ENCODE measurements around the gene RPL36.

RPL36 gene

GRCh38 chr19:5690125-5690954 is at the start of gene RPL36:
Gene RPL36 (plus strand): TSS chr19:5690295. CDS start chr19:5690508, 213 bp downstream.
- no peaks in the 10 kb centered on the region for H3K9me3 ChIP-seq (ENCODE audit: control insufficient read depth, insufficient read depth, low read length)
- peak within 1 kb of the TSS; percentile 92 for H3K9ac ChIP-seq (ENCODE audit: low read depth, low read length)
- H3K4me1 ChIP-seq (ENCODE audit: insufficient read depth, low read length) = no peaks in the 10 kb centered on the region
- H3K36me3 ChIP-seq (ENCODE audit: insufficient read depth, low read length) = peaks cover 15% of the 10 kb centered on the region; the same call in 1 of the 2 replicates

GRCh38 chr19:5641171-5641570 is 48.9 kb upstream of the RPL36 start:
- Histone ChIP-seq H3K9ac (ENCODE audit: low read depth, low read length) (no peak overlapping the region), H3K36me3 (ENCODE audit: insufficient read depth, low read length) (peaks cover 19% of the 10 kb centered on the region), H3K4me1 (ENCODE audit: insufficient read depth, low read length) (no peaks in the 10 kb centered on the region), H3K9me3 (ENCODE audit: control insufficient read depth, insufficient read depth, low read length) (no peaks in the 10 kb centered on the region)

DNA sequence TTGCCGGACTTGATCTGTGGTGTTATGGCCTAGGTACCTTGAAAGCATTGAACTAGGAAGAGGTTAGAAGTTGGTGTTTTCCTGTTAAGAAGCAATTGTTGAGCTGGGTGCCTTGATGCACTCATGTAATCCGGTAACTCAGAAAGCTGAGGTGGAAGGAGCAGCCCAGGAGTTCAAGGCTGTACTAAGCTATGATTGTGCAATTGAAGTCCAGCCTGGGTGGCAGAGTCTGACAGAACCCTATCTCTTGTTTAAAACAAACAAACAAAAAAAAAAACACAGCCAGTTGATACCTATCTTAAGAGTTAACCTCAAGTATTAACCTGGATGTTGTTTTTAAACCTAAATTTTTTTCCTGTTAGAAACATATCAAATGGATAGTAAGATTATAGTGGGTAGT is 47.9 kb upstream of the RPL36 start:
- no peak overlapping the region for H3K9ac ChIP-seq (ENCODE audit: low read depth, low read length)
- no peaks in the 10 kb centered on the region for H3K4me1 ChIP-seq (ENCODE audit: insufficient read depth, low read length)
- peaks cover 26% of the 10 kb centered on the region for H3K36me3 ChIP-seq (ENCODE audit: insufficient read depth, low read length)
- H3K9me3 ChIP-seq (ENCODE audit: control insufficient read depth, insufficient read depth, low read length) = no peaks in the 10 kb centered on the region

GRCh38 chr19:5643060-5643459 is 47.0 kb upstream of the RPL36 start:
- H3K36me3 ChIP-seq (ENCODE audit: insufficient read depth, low read length) = peaks cover 31% of the 10 kb centered on the region
- H3K9ac ChIP-seq (ENCODE audit: low read depth, low read length) = no peak overlapping the region

DNA sequence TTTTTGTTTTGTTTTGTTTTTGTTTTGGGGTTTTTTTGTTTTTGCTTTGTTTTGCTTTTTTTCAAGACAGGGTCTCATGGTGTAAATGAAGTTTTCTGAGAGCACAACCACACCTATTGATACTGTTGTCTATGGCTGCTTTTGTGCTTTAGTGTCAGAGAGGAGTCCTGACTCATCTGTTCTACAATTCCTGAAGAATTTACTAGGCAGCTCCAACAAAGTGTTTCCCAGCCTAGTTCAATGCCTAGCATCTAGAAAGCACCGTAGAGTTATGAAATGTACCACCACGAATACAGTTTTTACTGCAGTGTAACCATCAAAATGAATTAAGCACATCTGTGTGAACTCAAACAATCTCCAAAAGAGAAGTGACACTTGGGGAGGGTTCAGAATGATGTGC is 46.1 kb upstream of the RPL36 start:
- Histone ChIP-seq H3K9ac (ENCODE audit: low read depth, low read length) (no peak overlapping the region), H3K9me3 (ENCODE audit: control insufficient read depth, insufficient read depth, low read length) (no peaks in the 10 kb centered on the region), H3K36me3 (ENCODE audit: insufficient read depth, low read length) (peaks cover 36% of the 10 kb centered on the region), H3K4me1 (ENCODE audit: insufficient read depth, low read length) (no peaks in the 10 kb centered on the region)

More at GRCh38 chr19:5643060-5643459, 47.0 kb upstream of the RPL36 start:
- no peaks in the 10 kb centered on the region for H3K4me1 ChIP-seq (ENCODE audit: insufficient read depth, low read length)
- no peaks in the 10 kb centered on the region for H3K9me3 ChIP-seq (ENCODE audit: control insufficient read depth, insufficient read depth, low read length)

- no peak overlapping the region for H3K9ac ChIP-seq (ENCODE audit: low read depth, low read length)
- H3K9me3 ChIP-seq (ENCODE audit: control insufficient read depth, insufficient read depth, low read length) = no peaks in the 10 kb centered on the region
- H3K36me3 ChIP-seq (ENCODE audit: insufficient read depth, low read length) = peaks cover 43% of the 10 kb centered on the region
- H3K4me1 ChIP-seq (ENCODE audit: insufficient read depth, low read length) = no peaks in the 10 kb centered on the region
Measured at GRCh38 chr19:5645409-5645808, 44.7 kb upstream of the RPL36 start.

DNA sequence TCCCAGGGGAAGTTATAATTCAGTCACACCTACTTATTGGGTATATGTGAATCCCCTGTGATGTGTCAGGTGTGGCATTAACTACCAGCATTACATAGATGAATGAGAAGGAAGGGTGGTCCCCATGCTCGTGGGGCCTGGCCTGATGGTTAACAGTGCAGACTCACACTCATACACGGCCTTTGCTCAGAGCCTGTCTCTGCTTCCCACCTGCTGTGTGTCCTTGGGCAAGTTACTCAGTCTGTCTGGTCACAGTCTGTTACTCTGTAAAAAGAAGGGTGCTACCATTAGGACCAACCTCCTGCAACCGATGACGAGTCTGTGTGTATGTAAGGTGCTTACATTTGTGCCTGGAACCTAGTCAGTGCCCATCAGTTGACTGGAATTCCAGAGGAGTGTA is 43.4 kb upstream of the RPL36 start:
- Histone ChIP-seq H3K9ac (ENCODE audit: low read depth, low read length) (no peak overlapping the region), H3K36me3 (ENCODE audit: insufficient read depth, low read length) (peaks cover 46% of the 10 kb centered on the region), H3K4me1 (ENCODE audit: insufficient read depth, low read length) (no peaks in the 10 kb centered on the region), H3K9me3 (ENCODE audit: control insufficient read depth, insufficient read depth, low read length) (no peaks in the 10 kb centered on the region)

DNA sequence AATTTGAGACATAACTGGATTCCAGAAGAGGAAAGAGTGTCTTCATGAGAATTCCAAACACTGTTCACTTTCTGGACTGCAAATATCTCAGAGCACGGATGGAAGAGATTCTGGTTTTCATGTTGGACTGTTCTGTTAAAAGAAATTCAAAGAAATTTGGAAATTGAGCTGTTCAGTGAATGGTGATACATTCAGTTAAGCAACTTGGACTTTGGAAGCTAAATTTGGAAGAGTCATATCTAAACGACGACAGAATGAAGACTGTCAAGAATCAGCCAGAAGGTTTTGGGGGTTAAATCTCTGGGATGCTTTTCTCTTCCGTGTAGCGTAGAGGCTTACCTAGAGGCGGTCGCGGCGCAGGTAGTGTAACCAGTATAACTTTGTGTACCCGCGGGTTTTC is 41.6 kb upstream of the RPL36 start:
- H3K36me3 ChIP-seq (ENCODE audit: insufficient read depth, low read length) = peaks cover 57% of the 10 kb centered on the region

DNA sequence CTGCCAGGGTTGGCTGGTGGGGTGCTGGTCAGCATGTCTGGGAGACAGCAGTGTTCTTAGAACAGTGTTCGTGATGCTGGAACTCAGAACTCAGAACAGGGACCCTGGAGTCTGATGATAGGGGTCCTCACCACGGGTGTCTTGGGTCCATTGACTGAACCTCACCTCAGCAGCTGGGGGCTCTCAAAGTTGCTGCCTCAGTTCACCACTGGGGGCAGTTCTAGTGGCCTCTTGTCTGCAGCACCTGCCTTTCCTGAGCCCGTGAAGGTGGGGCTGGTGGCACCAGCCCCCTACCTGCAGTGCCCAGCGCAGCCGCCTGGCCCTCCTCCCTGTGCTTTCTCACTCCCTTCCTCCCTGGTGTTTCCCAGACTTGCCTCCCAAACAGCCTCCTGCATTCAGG is 38.7 kb upstream of the RPL36 start:
- Histone ChIP-seq H3K9me3 (ENCODE audit: control insufficient read depth, insufficient read depth, low read length) (no peaks in the 10 kb centered on the region), H3K36me3 (ENCODE audit: insufficient read depth, low read length) (peaks cover 58% of the 10 kb centered on the region), H3K9ac (ENCODE audit: low read depth, low read length) (no peak overlapping the region), H3K4me1 (ENCODE audit: insufficient read depth, low read length) (no peaks in the 10 kb centered on the region)

More for the DNA sequence above, 41.6 kb upstream of the RPL36 start:
- Histone ChIP-seq H3K9ac (ENCODE audit: low read depth, low read length) (no peak overlapping the region), H3K4me1 (ENCODE audit: insufficient read depth, low read length) (no peaks in the 10 kb centered on the region), H3K9me3 (ENCODE audit: control insufficient read depth, insufficient read depth, low read length) (no peaks in the 10 kb centered on the region)

GRCh38 chr19:5652261-5652660 is 37.8 kb upstream of the RPL36 start:
- peaks cover 54% of the 10 kb centered on the region for H3K36me3 ChIP-seq (ENCODE audit: insufficient read depth, low read length)

DNA sequence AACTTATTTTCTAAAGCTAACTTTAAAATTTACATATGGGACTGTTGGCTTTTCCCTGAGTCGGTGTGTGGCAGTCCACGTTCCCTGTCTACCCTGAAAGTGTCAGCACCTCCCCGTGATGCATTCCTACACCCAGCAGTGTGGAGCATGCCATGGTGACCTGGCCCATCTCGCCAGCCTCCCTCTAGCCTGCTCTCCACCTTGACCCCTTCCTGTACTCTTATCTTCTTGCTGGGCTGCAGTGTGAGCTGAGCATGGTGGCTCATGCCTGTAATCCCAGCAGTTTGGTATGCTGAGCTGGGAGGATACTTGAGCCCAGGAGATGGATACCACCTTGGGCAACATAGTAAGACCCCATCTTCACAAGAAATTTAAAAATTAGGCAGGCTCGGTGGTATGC is 35.2 kb upstream of the RPL36 start:
- H3K9me3 ChIP-seq (ENCODE audit: control insufficient read depth, insufficient read depth, low read length) = no peaks in the 10 kb centered on the region
- H3K36me3 ChIP-seq (ENCODE audit: insufficient read depth, low read length) = peaks cover 47% of the 10 kb centered on the region
- no peaks in the 10 kb centered on the region for H3K4me1 ChIP-seq (ENCODE audit: insufficient read depth, low read length)
- H3K9ac ChIP-seq (ENCODE audit: low read depth, low read length) = no peak overlapping the region

More at GRCh38 chr19:5652261-5652660, 37.8 kb upstream of the RPL36 start:
- H3K9ac ChIP-seq (ENCODE audit: low read depth, low read length) = no peak overlapping the region
- H3K9me3 ChIP-seq (ENCODE audit: control insufficient read depth, insufficient read depth, low read length) = no peaks in the 10 kb centered on the region
- no peaks in the 10 kb centered on the region for H3K4me1 ChIP-seq (ENCODE audit: insufficient read depth, low read length)

- Histone ChIP-seq H3K36me3 (ENCODE audit: insufficient read depth, low read length) (peaks cover 48% of the 10 kb centered on the region), H3K9me3 (ENCODE audit: control insufficient read depth, insufficient read depth, low read length) (no peaks in the 10 kb centered on the region), H3K9ac (ENCODE audit: low read depth, low read length) (no peak overlapping the region), H3K4me1 (ENCODE audit: insufficient read depth, low read length) (no peaks in the 10 kb centered on the region)
Measured at GRCh38 chr19:5655412-5655811, 34.7 kb upstream of the RPL36 start.

DNA sequence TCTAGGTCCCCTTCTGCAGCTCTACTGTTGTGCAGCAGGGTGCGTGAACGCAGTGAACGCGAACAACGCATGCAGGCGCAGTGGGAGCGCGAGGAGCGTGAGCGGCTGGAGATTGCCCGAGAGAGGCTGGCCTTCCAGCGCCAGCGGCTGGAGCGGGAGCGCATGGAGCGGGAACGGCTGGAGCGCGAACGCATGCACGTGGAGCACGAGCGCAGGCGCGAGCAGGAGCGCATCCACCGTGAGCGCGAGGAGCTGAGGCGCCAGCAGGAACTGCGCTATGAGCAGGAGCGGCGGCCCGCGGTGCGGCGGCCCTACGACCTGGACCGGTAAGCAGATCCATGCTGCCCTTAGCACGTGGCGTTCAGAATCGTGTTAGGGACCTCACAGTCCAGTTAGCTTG is 28.6 kb upstream of the RPL36 start:
- no peak overlapping the region for H3K9ac ChIP-seq (ENCODE audit: low read depth, low read length)
- no peaks in the 10 kb centered on the region for H3K9me3 ChIP-seq (ENCODE audit: control insufficient read depth, insufficient read depth, low read length)
- H3K36me3 ChIP-seq (ENCODE audit: insufficient read depth, low read length) = peaks cover 31% of the 10 kb centered on the region
- no peaks in the 10 kb centered on the region; the same call in 1 of the 2 replicates for H3K4me1 ChIP-seq (ENCODE audit: insufficient read depth, low read length)

DNA sequence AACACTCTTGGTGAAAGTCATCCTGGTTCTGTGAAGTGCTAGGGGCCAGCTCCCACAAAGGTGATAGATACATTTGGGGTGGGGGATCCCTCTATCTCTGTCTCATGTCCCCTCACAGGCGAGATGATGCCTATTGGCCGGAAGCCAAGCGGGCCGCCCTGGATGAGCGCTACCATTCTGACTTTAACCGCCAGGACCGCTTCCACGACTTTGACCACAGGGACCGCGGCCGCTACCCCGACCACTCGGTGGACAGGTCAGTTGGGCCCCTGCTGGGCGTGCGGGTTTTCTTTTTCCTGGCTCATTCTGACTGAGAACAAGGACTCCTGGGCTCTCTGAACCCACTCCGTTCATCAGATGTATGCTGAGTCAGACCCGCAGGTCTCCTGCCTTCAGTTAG is 26.2 kb upstream of the RPL36 start:
- Histone ChIP-seq H3K9ac (ENCODE audit: low read depth, low read length) (no peak overlapping the region), H3K4me1 (ENCODE audit: insufficient read depth, low read length) (peaks cover 6% of the 10 kb centered on the region; the same call in 1 of the 2 replicates), H3K9me3 (ENCODE audit: control insufficient read depth, insufficient read depth, low read length) (no peaks in the 10 kb centered on the region), H3K36me3 (ENCODE audit: insufficient read depth, low read length) (peaks cover 26% of the 10 kb centered on the region)

DNA sequence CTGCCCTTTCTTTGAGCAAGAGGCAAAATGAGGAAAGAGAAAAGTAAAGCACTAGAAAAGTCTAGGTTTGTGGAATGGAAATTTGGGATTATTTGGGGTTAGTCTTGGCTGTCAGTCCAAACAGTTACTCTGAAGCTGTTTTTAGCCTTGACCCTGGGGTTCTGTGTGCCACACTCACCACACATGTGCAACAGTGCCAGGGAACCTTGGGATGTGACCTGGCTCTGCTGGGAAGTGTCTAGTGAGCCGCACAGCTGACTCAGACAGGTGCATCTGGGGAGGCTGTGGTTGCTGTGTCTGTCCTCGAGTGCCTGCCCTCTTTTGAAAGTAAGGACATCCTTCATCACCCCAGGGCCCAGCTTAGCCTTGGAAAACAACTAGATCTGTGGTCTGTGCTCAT is 25.6 kb upstream of the RPL36 start:
- peaks cover 6% of the 10 kb centered on the region; the same call in 1 of the 2 replicates for H3K4me1 ChIP-seq (ENCODE audit: insufficient read depth, low read length)
- H3K36me3 ChIP-seq (ENCODE audit: insufficient read depth, low read length) = peaks cover 25% of the 10 kb centered on the region
- no peaks in the 10 kb centered on the region for H3K9me3 ChIP-seq (ENCODE audit: control insufficient read depth, insufficient read depth, low read length)
- H3K9ac ChIP-seq (ENCODE audit: low read depth, low read length) = no peak overlapping the region
